BJ (cell line): Measurements from ENCODE around the gene CNTN3. TPM values are rescaled to one million over a fixed set of nuclear protein-coding genes. Genes with fewer than 3 reads are reported as not detected.

Source experiments
- CTCF ChIA-PET: fragments of 350-600 bp; formaldehyde crosslinking; extraction: SDS; loops from one replicate; lab custom pipeline; 2021; ENCODE audit warnings: antibody characterized with exemption, inconsistent platforms; lab: Yijun Ruan, JAX
- POLR2A ChIA-PET: fragments of 300-600 bp; sonication (Branson Sonifier 250); formaldehyde crosslinking; extraction: SDS; loops from one replicate; lab custom pipeline; 2021; ENCODE audit warnings: antibody characterized with exemption; lab: Charles Lee
- DNase-seq: peaks from one replicate; pipeline ENCODE4 v3.0.0-alpha.2; 2011; ENCODE audit warnings: low read depth
- H3K27me3 ChIP-seq: 2 replicates; pipeline ENCODE4 v1.6.0; 2011; ENCODE audit warnings: low read length; ENCODE audit not compliant: control insufficient read depth, insufficient read depth
- H3K36me3 ChIP-seq: 2 replicates; pipeline ENCODE4 v1.5.1; 2011; ENCODE audit warnings: low read length; ENCODE audit not compliant: control insufficient read depth, insufficient read depth
- H3K4me3 ChIP-seq: 2 replicates; pipeline ENCODE4 v1.5.1; 2011; ENCODE audit warnings: low read depth, mild to moderate bottlenecking, control low read depth, low read length
- polyA plus RNA-seq: library from polyadenylated mRNA; depleted of rRNA; stranded (reverse); fragments of >200 nt; gene quantifications from 2 replicates; pipeline ENCODE4 v1.2.3, GENCODE V29; 2011
- TF ChIP-seq, protein P1 (sequence below): IDR thresholded peaks from 2 replicates; pipeline ENCODE4 v1.5.1; 2011; ENCODE audit warnings: low read depth, mild to moderate bottlenecking, control low read depth, inconsistent platforms, low read length, moderate library complexity; ENCODE audit not compliant: insufficient read depth

Gene CNTN3
- polyA plus RNA-seq, 1 experiment, result 2.6 TPM

DNA sequence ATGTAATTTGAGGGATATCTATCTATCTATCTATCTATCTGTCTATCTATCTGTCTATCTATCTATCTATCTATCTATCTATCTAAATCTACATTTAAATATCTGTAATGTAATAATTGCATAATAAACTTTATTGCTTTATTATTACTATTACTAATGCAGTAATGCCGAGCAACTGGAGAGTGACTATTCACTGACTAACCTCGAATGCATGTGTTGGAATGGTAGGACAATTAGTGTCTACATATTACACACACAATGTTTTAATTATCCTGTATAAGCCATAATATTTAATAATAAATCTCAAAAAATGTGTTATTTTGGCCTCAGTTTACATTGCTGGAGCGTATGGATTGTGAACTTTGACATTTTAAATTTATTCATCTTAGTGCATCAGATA, 25.2 kb upstream of the CNTN3 start:
- no peaks in the 10 kb centered on the region for H3K27me3 ChIP-seq
- ChIA-PET CTCF (no interaction called here), POLR2A (no interaction called here)
- H3K36me3 ChIP-seq, result no peaks in the 10 kb centered on the region
- TF ChIP-seq, protein P1, sequence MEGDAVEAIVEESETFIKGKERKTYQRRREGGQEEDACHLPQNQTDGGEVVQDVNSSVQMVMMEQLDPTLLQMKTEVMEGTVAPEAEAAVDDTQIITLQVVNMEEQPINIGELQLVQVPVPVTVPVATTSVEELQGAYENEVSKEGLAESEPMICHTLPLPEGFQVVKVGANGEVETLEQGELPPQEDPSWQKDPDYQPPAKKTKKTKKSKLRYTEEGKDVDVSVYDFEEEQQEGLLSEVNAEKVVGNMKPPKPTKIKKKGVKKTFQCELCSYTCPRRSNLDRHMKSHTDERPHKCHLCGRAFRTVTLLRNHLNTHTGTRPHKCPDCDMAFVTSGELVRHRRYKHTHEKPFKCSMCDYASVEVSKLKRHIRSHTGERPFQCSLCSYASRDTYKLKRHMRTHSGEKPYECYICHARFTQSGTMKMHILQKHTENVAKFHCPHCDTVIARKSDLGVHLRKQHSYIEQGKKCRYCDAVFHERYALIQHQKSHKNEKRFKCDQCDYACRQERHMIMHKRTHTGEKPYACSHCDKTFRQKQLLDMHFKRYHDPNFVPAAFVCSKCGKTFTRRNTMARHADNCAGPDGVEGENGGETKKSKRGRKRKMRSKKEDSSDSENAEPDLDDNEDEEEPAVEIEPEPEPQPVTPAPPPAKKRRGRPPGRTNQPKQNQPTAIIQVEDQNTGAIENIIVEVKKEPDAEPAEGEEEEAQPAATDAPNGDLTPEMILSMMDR, result no peak
- DNase-seq, result no peak
- H3K4me3 ChIP-seq, result no peak overlapping the region

GRCh38 chr3:74636981-74637380, 22.5 kb upstream of the CNTN3 start:
- H3K27me3 ChIP-seq, result no peaks in the 10 kb centered on the region
- H3K4me3 ChIP-seq, result no peak overlapping the region
- no peaks in the 10 kb centered on the region for H3K36me3 ChIP-seq
- TF ChIP-seq, protein P1, result no peak
- POLR2A ChIA-PET, result no interaction called here
- DNase-seq, result no peak
- CTCF ChIA-PET, result interaction anchor here (1.3 to 1.5 kb wide), 2 partner anchors 9 to 11 kb away, joined by 3 to 5 read pairs; no protein-coding TSS in a partner anchor

DNA sequence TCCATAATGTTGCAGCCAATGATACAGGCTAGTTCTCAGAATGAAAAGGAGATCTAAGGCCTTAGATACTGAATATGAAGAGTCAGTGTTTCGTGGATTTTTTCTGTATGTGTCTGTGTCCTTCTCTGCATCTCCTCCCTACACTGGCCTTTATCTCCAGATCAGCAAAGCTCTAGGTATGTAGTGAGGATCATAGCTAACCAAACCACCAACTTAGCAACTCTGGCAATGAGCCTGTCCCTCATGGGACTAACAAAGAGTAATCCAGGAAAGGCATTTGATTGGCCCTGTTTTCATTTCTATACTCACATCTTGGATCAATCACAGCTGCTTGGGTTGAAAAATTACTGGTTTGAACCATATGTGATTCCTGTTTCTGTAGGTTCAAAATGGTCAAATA, 18.6 kb upstream of the CNTN3 start:
- ChIA-PET CTCF (interaction anchor here (0.5 kb wide), 1 partner anchor 152 kb away, joined by 4 read pairs; no protein-coding TSS in a partner anchor), POLR2A (no interaction called here)
- no peak for DNase-seq
- TF ChIP-seq, protein P1, result no peak
- Histone ChIP-seq H3K4me3 (no peak overlapping the region), H3K27me3 (no peaks in the 10 kb centered on the region), H3K36me3 (no peaks in the 10 kb centered on the region)

GRCh38 chr3:74631351-74632140, 17.1 kb upstream of the CNTN3 start:
- no peaks in the 10 kb centered on the region for H3K27me3 ChIP-seq
- TF ChIP-seq, protein P1, result no peak
- POLR2A ChIA-PET, result no interaction called here
- CTCF ChIA-PET, result interaction anchor here (0.6 kb wide), 2 partner anchors 18 to 539 kb away, joined by 3 to 4 read pairs; no protein-coding TSS in a partner anchor
- H3K36me3 ChIP-seq, result no peaks in the 10 kb centered on the region
- no peak overlapping the region for H3K4me3 ChIP-seq
- no peak for DNase-seq

- ChIA-PET POLR2A (no interaction called here), CTCF (no interaction called here)
- TF ChIP-seq, protein P1, result peak; percentile 47
- Histone ChIP-seq H3K4me3 (no peak overlapping the region), H3K36me3 (no peaks in the 10 kb centered on the region), H3K27me3 (no peaks in the 10 kb centered on the region)
- no peak for DNase-seq
Measured at GRCh38 chr3:74630602-74631001, 16.1 kb upstream of the CNTN3 start.
